Astrocyte of the cerebellum (primary cell): ENCODE data around the gene RAD51B.

ENCODE experiments used
- DNase-seq: peaks from one replicate; pipeline ENCODE4 v3.0.0-alpha.2; 2011; ENCODE audit warnings: low read depth
- H3K4me3 ChIP-seq: 2 replicates; pipeline ENCODE4 v1.5.1; 2011; ENCODE audit warnings: mild to moderate bottlenecking, low read depth, low read length, moderate library complexity
- in situ Hi-C: cut with HindIII; loops from 2 replicates; pipeline ENCODE4 v1.10.0; 2017; ENCODE audit warnings: low sequenced_read_pairs
- TF ChIP-seq, protein P1 (sequence below): IDR thresholded peaks from 2 replicates; pipeline ENCODE4 v1.5.1; 2012; ENCODE audit warnings: low read length, low read depth, moderate library complexity, mild to moderate bottlenecking; ENCODE audit errors: missing control alignments

RAD51B gene

DNA sequence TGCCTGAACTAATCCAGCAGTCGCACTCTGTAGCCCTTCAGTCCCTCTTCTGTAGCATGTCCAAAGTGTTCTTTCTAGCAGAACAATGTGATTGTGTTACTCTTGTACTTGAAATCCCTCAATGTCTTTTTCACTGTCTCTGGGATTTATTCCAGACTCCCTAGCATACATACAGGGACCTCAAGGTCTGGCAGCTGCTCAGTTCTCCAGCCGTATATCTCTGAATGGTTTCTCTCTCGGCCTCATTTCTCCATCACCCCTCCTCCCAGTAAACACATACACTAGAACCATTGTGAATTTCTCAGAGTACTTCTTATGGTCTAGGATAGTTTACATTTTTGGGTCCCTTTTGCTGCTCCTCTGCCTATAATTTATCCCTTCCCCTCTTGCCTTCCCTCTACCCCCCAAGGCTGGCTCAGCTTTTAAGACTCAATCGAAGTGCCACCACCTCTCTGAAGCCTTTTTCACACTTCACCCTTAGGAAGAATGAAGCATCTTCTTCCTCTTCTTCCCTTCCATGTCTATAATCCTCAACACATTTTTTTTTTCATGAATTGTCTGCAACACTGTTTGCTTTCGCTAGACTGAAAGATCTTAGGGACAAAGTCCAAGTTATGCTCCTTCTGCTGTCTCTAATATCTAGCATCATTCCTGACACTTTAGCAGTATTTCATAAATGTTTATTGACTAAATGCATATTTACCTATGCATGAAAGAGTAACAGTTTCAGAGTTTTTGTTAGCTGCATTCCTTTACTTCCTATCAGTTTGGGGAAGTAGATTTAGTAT is 527.2 kb downstream of the RAD51B start:
- in situ Hi-C loops: no loop called here
- no peak overlapping the region for H3K4me3 ChIP-seq
- TF ChIP-seq, protein P1, sequence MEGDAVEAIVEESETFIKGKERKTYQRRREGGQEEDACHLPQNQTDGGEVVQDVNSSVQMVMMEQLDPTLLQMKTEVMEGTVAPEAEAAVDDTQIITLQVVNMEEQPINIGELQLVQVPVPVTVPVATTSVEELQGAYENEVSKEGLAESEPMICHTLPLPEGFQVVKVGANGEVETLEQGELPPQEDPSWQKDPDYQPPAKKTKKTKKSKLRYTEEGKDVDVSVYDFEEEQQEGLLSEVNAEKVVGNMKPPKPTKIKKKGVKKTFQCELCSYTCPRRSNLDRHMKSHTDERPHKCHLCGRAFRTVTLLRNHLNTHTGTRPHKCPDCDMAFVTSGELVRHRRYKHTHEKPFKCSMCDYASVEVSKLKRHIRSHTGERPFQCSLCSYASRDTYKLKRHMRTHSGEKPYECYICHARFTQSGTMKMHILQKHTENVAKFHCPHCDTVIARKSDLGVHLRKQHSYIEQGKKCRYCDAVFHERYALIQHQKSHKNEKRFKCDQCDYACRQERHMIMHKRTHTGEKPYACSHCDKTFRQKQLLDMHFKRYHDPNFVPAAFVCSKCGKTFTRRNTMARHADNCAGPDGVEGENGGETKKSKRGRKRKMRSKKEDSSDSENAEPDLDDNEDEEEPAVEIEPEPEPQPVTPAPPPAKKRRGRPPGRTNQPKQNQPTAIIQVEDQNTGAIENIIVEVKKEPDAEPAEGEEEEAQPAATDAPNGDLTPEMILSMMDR: no peak
- DNase-seq: no peak

DNA sequence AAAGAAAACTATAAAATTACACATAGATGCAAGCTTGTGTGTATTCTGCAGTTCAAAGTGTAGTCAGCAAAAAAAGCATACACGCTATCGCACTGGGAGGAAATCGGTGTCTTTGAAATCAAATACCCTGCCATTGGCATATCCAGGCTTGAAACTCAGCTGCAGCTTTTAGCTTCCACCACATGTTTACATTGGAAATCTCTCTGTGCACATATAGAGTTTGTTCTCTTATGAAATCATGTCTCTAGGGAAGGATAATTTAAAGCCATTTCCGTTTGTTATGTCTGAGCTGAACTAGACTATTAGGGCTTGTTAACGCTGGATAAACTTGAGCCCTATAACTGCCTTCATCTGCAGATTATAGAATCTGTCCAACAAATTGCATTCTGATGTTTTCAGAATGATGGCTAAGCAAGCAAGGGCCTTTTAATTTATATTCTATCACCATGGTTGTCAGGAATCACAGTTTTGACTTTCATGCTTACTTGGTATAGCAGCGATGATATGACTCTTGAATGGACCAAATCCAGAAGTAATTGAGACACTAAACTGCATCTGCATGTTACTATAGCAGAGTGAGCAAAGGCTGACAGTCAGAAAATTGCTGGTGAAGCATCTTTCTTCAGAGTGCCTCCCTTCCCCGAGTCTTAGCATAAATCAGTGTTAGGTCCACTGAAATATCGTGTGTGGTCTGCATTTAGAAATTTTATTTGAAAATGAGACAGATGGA is 530.5 kb downstream of the RAD51B start:
- TF ChIP-seq, protein P1: no peak
- DNase-seq: no peak
- H3K4me3 ChIP-seq: no peak overlapping the region
- in situ Hi-C loops: no loop called here

DNA sequence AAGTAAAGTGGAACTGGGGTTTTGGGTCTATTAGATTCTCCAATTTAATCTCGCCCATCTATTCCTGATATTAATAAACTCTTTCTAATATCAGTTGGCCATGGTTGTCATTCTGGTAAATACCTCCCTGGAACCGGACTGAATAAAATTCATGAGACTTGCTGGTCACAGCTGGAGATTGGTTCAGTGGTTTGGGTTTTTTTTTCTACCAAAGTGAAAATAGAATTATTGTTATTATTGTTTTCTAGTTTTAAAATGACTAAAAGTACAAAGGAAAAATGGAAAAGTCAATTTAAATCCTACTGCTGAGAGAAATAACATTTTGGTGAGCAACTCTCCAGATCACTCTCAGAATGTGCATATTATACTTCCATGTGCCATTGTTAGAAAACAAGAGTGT is 535.8 kb downstream of the RAD51B start:
- in situ Hi-C loops: no loop called here
- TF ChIP-seq, protein P1: no peak
- DNase-seq: no peak
- no peak overlapping the region for H3K4me3 ChIP-seq

DNA sequence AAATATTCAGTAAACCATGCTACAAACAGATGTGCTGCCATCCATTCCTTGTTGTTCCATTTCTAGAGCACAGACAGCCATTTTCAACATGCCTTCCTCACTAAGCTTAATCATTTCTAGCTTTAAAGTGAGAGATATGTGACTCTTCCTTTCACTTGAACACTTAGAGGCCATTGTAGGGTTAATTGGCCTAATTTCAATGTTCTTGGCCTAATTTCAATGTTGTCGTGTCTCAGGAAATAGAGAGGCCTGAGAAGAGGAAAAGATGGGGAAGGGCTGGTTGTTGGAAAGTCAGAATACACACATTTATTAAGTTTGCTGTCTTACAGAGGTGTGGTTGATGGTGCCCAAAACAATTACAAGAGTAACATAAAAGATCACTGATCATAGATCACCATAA is 538.2 kb downstream of the RAD51B start:
- no peak overlapping the region for H3K4me3 ChIP-seq
- TF ChIP-seq, protein P1: no peak
- in situ Hi-C loops: no loop called here
- no peak for DNase-seq

DNA sequence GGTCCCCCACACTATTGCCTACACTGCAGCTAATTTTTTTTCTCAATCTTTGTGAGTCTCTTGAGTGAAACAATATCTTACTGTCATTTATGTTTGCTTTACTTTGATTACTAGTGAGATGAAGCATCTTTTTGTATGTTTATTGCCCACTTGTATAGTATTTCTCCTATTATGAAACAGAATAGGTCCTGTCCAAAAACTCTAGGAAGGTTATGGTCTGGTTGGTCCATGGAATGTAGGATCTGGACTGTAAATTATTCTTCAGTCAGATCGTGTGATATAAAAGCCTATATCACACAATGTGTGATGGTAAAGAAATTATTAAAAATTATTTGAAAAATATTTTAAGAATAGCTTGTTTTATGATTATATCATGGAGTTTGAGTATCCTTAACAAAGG is 538.9 kb downstream of the RAD51B start:
- in situ Hi-C loops: no loop called here
- no peak overlapping the region for H3K4me3 ChIP-seq
- TF ChIP-seq, protein P1: no peak
- DNase-seq: no peak

DNA sequence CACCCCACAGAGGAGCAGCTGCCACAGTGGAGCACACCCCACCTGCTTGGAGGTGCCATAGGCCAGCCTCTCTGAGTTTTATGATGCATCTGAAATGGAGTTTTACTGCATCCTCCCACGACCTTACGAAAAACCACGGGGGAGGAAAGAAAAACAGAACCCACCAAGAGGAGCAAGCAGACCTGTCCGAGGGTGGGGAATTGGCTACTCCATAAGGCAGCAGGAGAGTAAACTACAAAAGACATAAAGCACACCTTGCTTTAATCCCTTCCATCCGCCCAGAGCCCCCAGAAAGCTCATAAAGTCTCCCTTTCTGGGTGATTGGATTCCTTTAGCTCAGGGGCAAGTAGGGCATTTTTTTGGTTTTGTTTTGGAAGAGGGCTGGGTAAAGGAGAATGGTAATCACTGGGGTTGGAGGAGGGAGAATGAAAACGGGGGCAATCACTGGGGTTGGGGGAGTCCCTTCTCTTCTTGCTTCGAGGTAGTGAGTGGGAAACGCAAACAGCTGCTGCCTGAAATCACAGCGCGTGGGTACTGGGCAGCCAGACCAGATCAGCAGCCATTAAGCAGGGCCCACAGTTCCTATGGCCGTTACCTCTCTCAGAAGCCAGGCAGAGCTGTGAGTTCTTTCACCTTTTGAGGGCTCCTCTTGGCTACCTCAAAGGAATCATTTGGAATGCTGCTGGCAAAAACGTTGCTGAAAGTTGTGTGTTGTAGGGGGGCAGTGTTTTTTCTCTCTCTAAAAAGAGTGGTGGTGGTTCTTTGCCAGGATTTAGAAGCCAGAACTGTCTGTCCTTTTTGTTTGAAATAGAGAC is 539.6 kb downstream of the RAD51B start:
- in situ Hi-C loops: no loop called here
- no peak for DNase-seq
- H3K4me3 ChIP-seq: no peak overlapping the region
- TF ChIP-seq, protein P1: no peak
